OCI-LY7 (cell line): ENCODE measurements around the gene ADIPOQ. TPM values are rescaled to one million over a fixed set of nuclear protein-coding genes. Genes with fewer than 3 reads are reported as not detected.

ENCODE experiments used
- BruUV-seq: library from RNA; stranded (reverse); fragments of 400-500 nt; replicated peaks from 2 replicates; lab custom pipeline; 2021; lab: Mats Ljungman, UMichigan
- CTCF ChIA-PET: fragments of 300-600 bp; sonication (Branson Sonifier 250); formaldehyde crosslinking; loops from one replicate; lab custom pipeline; 2022; ENCODE audit warnings: antibody characterized with exemption; ENCODE audit not compliant: unreplicated experiment; lab: Charles Lee
- POLR2A ChIA-PET: fragments of 300-600 bp; sonication (Branson Sonifier 250); formaldehyde crosslinking; loops from one replicate; lab custom pipeline; 2022; ENCODE audit warnings: antibody characterized with exemption; lab: Charles Lee
- DNase-seq: peaks from one replicate; pipeline ENCODE4 v3.0.0-alpha.2; 2015; ENCODE audit warnings: low spot score
- H2AFZ ChIP-seq: fragments of 200-600 bp; sonication (generic), shearing (Covaris generic); 2 replicates; pipeline ENCODE4 v1.6.1; 2014; ENCODE audit warnings: mild to moderate bottlenecking, antibody characterized with exemption, low read length, moderate library complexity
- H3K27ac ChIP-seq: fragments of 200-600 bp; sonication (generic); 2 replicates; pipeline ENCODE4 v1.5.1; 2014; ENCODE audit warnings: mixed run types, low read depth, mild to moderate bottlenecking, moderate library complexity, low read length, inconsistent platforms; ENCODE audit not compliant: poor library complexity, severe bottlenecking
- H3K36me3 ChIP-seq: fragments of 200-600 bp; sonication (generic); 2 replicates; pipeline ENCODE4 v1.6.1; 2014; ENCODE audit warnings: mild to moderate bottlenecking, antibody characterized with exemption, low read length, moderate library complexity, mixed read lengths; ENCODE audit not compliant: insufficient read depth
- H3K4me1 ChIP-seq: fragments of 200-600 bp; sonication (generic); 2 replicates; pipeline ENCODE4 v1.5.1; 2014; ENCODE audit warnings: mild to moderate bottlenecking, low read length; ENCODE audit not compliant: insufficient read depth, poor library complexity, severe bottlenecking
- H3K4me2 ChIP-seq: fragments of 200-600 bp; sonication (generic); 2 replicates; pipeline ENCODE4 v1.6.1; 2014; ENCODE audit warnings: mild to moderate bottlenecking, low read length
- H3K4me3 ChIP-seq: fragments of 200-600 bp; sonication (generic); 2 replicates; pipeline ENCODE4 v1.5.1; 2014; ENCODE audit warnings: mild to moderate bottlenecking, low read depth, low read length; ENCODE audit not compliant: poor library complexity, severe bottlenecking
- H3K79me2 ChIP-seq: fragments of 200-600 bp; sonication (generic); 2 replicates; pipeline ENCODE4 v1.6.1; 2016; ENCODE audit warnings: low read depth, mild to moderate bottlenecking, low read length, moderate library complexity, mixed read lengths; ENCODE audit not compliant: insufficient read depth
- H3K9me2 ChIP-seq: fragments of 200-600 bp; sonication (generic); 2 replicates; pipeline ENCODE4 v1.6.1; 2016; ENCODE audit warnings: mild to moderate bottlenecking, low read length, mixed read lengths; ENCODE audit not compliant: insufficient read depth
- H3K9me3 ChIP-seq: fragments of 200-600 bp; sonication (generic); 2 replicates; pipeline ENCODE4 v1.6.1; 2014; ENCODE audit warnings: mild to moderate bottlenecking, mixed run types, low read length, mixed read lengths
- H4K20me1 ChIP-seq: fragments of 200-600 bp; sonication (generic); 2 replicates; pipeline ENCODE4 v1.6.1; 2014; ENCODE audit warnings: mild to moderate bottlenecking, antibody characterized with exemption, low read length, moderate library complexity, mixed read lengths; ENCODE audit not compliant: insufficient read depth
- CTCF ChIP-seq: fragments of 200-600 bp; sonication (generic); conservative IDR thresholded peaks from 2 replicates; pipeline ENCODE4 v1.5.1; 2014; ENCODE audit warnings: mild to moderate bottlenecking, antibody characterized with exemption, low read length, moderate library complexity, mixed read lengths
- EZH2phosphoT487 ChIP-seq: fragments of 200-600 bp; sonication (generic); IDR thresholded peaks from 2 replicates; pipeline ENCODE4 v1.6.1; 2018; ENCODE audit warnings: low read depth, borderline replicate concordance, mild to moderate bottlenecking, mixed run types, antibody characterized with exemption, low read length, moderate library complexity, mixed read lengths
- intact Hi-C: fragments of 100-400 bp; cut with micrococcal nuclease; formaldehyde crosslinking; loops from one replicate; pipeline ENCODE4 v1.10.0; 2022; ENCODE audit not compliant: unreplicated experiment
- total RNA-seq, 2 experiments: library from RNA; depleted of rRNA in 1 of 2; stranded (reverse); fragments of >200 nt in 1 of 2; shearing (Covaris generic) in 1 of 2; gene quantifications; 2 replicates each; pipeline ENCODE4 v1.2.3, GENCODE V29; 2014 to 2022

Gene ADIPOQ
- total RNA-seq, 2 experiments from 2014 or later: not detected

GRCh38 chr3:186839874-186840641 lies 2.5 kb upstream of the ADIPOQ start:
- H2AFZ ChIP-seq: no peak overlapping the region
- H3K27ac ChIP-seq: no peak overlapping the region
- H3K36me3 ChIP-seq: no peaks in the 10 kb centered on the region
- no peaks in the 10 kb centered on the region for H3K79me2 ChIP-seq
- H3K4me3 ChIP-seq: no peak overlapping the region
- CTCF ChIA-PET: no interaction called here
- no peaks in the 10 kb centered on the region for H3K4me1 ChIP-seq
- TF ChIP-seq CTCF: no peak
- TF ChIP-seq EZH2phosphoT487: no peak
- H3K4me2 ChIP-seq: no peak overlapping the region
- no peak for DNase-seq
- no peaks in the 10 kb centered on the region for H4K20me1 ChIP-seq
- no peaks in the 10 kb centered on the region for H3K9me3 ChIP-seq
- POLR2A ChIA-PET: no interaction called here
- BruUV-seq: no TSS peak
- H3K9me2 ChIP-seq: no peaks in the 10 kb centered on the region
- intact Hi-C loops: no loop called here

- POLR2A ChIA-PET: interaction anchor here (0.5 kb wide), 1 partner anchor 221 kb away, joined by 7 read pairs; no protein-coding TSS in a partner anchor
- Histone ChIP-seq H3K79me2 (no peaks in the 10 kb centered on the region), H3K36me3 (no peaks in the 10 kb centered on the region), H4K20me1 (no peaks in the 10 kb centered on the region), H3K4me1 (no peaks in the 10 kb centered on the region), H3K9me3 (no peaks in the 10 kb centered on the region), H3K4me3 (no peak overlapping the region), H3K27ac (no peak overlapping the region), H3K4me2 (no peak overlapping the region), H3K9me2 (no peaks in the 10 kb centered on the region), H2AFZ (no peak overlapping the region)
- no TSS peak for BruUV-seq
- no peak for DNase-seq
- intact Hi-C loops: no loop called here
- no peak for TF ChIP-seq CTCF
- no peak for TF ChIP-seq EZH2phosphoT487
- CTCF ChIA-PET: no interaction called here
Observed at GRCh38 chr3:186841620-186842019, 890 bp upstream of the ADIPOQ start.

GRCh38 chr3:186843039-186843432 lies 526 bp downstream of the ADIPOQ start:
- Histone ChIP-seq H3K4me2 (no peak overlapping the region), H4K20me1 (no peaks in the 10 kb centered on the region), H3K4me3 (no peak overlapping the region), H3K9me2 (no peaks in the 10 kb centered on the region), H2AFZ (no peak overlapping the region), H3K79me2 (no peaks in the 10 kb centered on the region), H3K36me3 (no peaks in the 10 kb centered on the region), H3K4me1 (no peaks in the 10 kb centered on the region), H3K9me3 (no peaks in the 10 kb centered on the region), H3K27ac (no peak overlapping the region)
- CTCF ChIA-PET: no interaction called here
- no peak for TF ChIP-seq CTCF
- no peak for TF ChIP-seq EZH2phosphoT487
- intact Hi-C loops: no loop called here
- BruUV-seq: no TSS peak
- no peak for DNase-seq
- POLR2A ChIA-PET: interaction anchor here (0.6 kb wide), 1 partner anchor 60 kb away, joined by 3 read pairs; no protein-coding TSS in a partner anchor
